Sigmoid colon (tissue), 7 donors: ENCODE results near the gene PIM1. TPM values are rescaled to one million over a fixed set of nuclear protein-coding genes. Genes with fewer than 3 reads are reported as not detected.
"Not testable (repeated sequence)": the region's sequence is repeated elsewhere in the genome, so short reads cannot be mapped to it uniquely, and the experiment has no call there.

Experiments
- DNase-seq: peaks from one replicate; pipeline ENCODE4 v3.0.0-alpha.2; 2019
- H3K27ac ChIP-seq, 4 donors: fragments of 200-600 bp; sonication (generic); one replicate each; pipeline ENCODE4 v1.5.1; 2016 to 2019; ENCODE audit warnings: mild to moderate bottlenecking in 1 of 4
- H3K27me3 ChIP-seq, 3 donors: fragments of 200-600 bp; sonication (generic); one replicate each; pipeline ENCODE4 v1.5.1; 2019; ENCODE audit warnings: mild to moderate bottlenecking in 1 of 3
- H3K36me3 ChIP-seq, 4 donors: fragments of 200-600 bp; sonication (generic); one replicate each; pipeline ENCODE4 v1.5.1; 2016 to 2019
- H3K4me1 ChIP-seq, 4 donors: fragments of 200-600 bp; sonication (generic); one replicate each; pipeline ENCODE4 v1.5.1; 2017 to 2019
- H3K4me3 ChIP-seq, 4 donors: fragments of 200-600 bp; sonication (generic); one replicate each; pipeline ENCODE4 v1.5.1; 2017 to 2019; ENCODE audit warnings: mild to moderate bottlenecking in 2 of 4, moderate library complexity in 1 of 4
- H3K9me3 ChIP-seq, 4 donors: fragments of 200-600 bp in 3 of 4; sonication (generic) in 3 of 4; one replicate each; pipeline versions ENCODE4 v1.5.1 to v1.6.1; 2013 to 2019
- EP300 ChIP-seq, 4 donors: sonication (generic); formaldehyde crosslinking; IDR thresholded peaks; one replicate each; pipeline ENCODE4 v1.6.1; 2017; ENCODE audit warnings: antibody characterized with exemption in 4 of 4
- POLR2A ChIP-seq, 2 donors: fragments of 450-650 bp; IDR thresholded peaks; one replicate each; pipeline ENCODE4 v1.6.1; 2016; ENCODE audit warnings: antibody characterized with exemption in 2 of 2, mild to moderate bottlenecking in 2 of 2, moderate library complexity in 2 of 2
- POLR2AphosphoS5 ChIP-seq, 4 donors: sonication (generic); formaldehyde crosslinking; IDR thresholded peaks; one replicate each; pipeline ENCODE4 v1.6.1; 2017; ENCODE audit warnings: antibody characterized with exemption in 4 of 4
- WGBS, 2 donors: extraction: QIAGEN DNeasy Blood & Tissue Kit; methylation state at CpG; one replicate each; pipeline ENCODE4 v1.1.7; 2013; 5-methylcytosine and 5-hydroxymethylcytosine counted together
- intact Hi-C: fragments of 100-400 bp; cut with DNase I; formaldehyde crosslinking; loops from one replicate; pipeline ENCODE4 v1.15.1; 2023
- polyA plus RNA-seq, 3 donors: library from polyadenylated mRNA; stranded (reverse); fragments of 200-250 nt; gene quantifications; one replicate each; pipeline ENCODE4 v1.2.3, GENCODE V29; 2013
- total RNA-seq, 4 donors: library from RNA; depleted of rRNA; stranded (reverse); fragments of >200 nt; gene quantifications; one replicate each; pipeline ENCODE4 v1.1.0, GENCODE V29; 2016
- TF ChIP-seq, protein P1 (sequence below), 4 experiments: fragments of 450-650 bp in 3 of 4; fragments of 200-600 bp in 1 of 4; IDR thresholded peaks; one replicate each; pipeline ENCODE4 v1.5.1; 2016 to 2019; ENCODE audit warnings: antibody characterized with exemption in 4 of 4, mild to moderate bottlenecking in 3 of 4, moderate library complexity in 2 of 4
- donor health status: healthy with polysubstance abuse.
- donor health status: Bipolar disorder and iron deficiency.
- donor health status: healthy.

Gene PIM1
- total and polyA plus RNA-seq, 7 donors: 17.1 to 103 (median 31.0) TPM

DNA sequence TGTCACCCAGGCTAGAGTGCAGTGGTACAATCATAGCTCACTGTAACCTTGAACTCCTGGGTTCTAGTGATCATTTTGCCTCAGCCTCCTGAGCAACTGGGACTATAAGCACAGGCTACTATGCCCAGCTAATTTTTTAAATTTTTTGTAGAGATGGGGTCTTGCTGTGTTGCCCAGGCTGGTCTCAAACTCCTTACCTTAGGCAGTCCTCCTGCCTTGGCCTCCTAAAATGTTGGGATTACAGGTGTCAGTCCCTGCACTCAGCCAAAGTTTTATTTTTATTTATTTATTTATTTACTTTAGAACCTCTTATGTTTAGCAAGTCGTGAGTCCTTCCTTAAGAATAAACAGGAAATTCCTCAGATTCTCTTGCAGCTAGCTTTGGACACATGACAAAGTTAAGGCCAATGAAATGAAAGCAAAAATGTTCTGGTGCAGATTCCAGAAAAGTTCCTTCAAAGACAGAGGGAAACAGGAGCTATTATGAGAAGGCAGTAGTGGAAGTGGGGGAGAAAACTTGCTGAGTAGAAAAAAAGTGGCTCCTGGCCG lies 19.1 kb downstream of the PIM1 start:
- no peaks in the 10 kb centered on the region for H3K9me3 ChIP-seq
- TF ChIP-seq POLR2A (IDR thresholded peaks at IDR 0.05): no peak
- TF ChIP-seq, protein P1, sequence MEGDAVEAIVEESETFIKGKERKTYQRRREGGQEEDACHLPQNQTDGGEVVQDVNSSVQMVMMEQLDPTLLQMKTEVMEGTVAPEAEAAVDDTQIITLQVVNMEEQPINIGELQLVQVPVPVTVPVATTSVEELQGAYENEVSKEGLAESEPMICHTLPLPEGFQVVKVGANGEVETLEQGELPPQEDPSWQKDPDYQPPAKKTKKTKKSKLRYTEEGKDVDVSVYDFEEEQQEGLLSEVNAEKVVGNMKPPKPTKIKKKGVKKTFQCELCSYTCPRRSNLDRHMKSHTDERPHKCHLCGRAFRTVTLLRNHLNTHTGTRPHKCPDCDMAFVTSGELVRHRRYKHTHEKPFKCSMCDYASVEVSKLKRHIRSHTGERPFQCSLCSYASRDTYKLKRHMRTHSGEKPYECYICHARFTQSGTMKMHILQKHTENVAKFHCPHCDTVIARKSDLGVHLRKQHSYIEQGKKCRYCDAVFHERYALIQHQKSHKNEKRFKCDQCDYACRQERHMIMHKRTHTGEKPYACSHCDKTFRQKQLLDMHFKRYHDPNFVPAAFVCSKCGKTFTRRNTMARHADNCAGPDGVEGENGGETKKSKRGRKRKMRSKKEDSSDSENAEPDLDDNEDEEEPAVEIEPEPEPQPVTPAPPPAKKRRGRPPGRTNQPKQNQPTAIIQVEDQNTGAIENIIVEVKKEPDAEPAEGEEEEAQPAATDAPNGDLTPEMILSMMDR (IDR thresholded peaks at IDR 0.05): no peak
- TF ChIP-seq EP300 (IDR thresholded peaks at IDR 0.05): no peak
- TF ChIP-seq POLR2AphosphoS5 (IDR thresholded peaks at IDR 0.05): no peak
- no peaks in the 10 kb centered on the region for H3K36me3 ChIP-seq
- intact Hi-C loops: no loop called here
- no peak for DNase-seq
- 68 to 73% methylated on average over 2 of the region's 2 CpGs for WGBS, 2 donors
- no peak overlapping the region for H3K4me3 ChIP-seq
- H3K4me1 ChIP-seq: peaks cover 0 to 6% (median 2%) of the 10 kb centered on the region in 4 donors
- no peak overlapping the region for H3K27ac ChIP-seq
- H3K27me3 ChIP-seq: no peaks in the 10 kb centered on the region

GRCh38 chr6:37190159-37190535 lies 20.2 kb downstream of the PIM1 start:
- Histone ChIP-seq H3K9me3 (no peaks in the 10 kb centered on the region), H3K4me3 (no peak overlapping the region), H3K36me3 (no peaks in the 10 kb centered on the region), H3K4me1 (peaks cover 0 to 6% (median 2%) of the 10 kb centered on the region in 4 donors), H3K27ac (no peak overlapping the region), H3K27me3 (no peaks in the 10 kb centered on the region)
- intact Hi-C loops: no loop called here
- TF ChIP-seq POLR2A (IDR thresholded peaks at IDR 0.05) (no peak), EP300 (IDR thresholded peaks at IDR 0.05) (no peak), POLR2AphosphoS5 (IDR thresholded peaks at IDR 0.05) (no peak)
- TF ChIP-seq, protein P1 (IDR thresholded peaks at IDR 0.05): no peak
- WGBS, 2 donors: 65 to 83% methylated on average over 1 of the region's 1 CpG
- DNase-seq: no peak

DNA sequence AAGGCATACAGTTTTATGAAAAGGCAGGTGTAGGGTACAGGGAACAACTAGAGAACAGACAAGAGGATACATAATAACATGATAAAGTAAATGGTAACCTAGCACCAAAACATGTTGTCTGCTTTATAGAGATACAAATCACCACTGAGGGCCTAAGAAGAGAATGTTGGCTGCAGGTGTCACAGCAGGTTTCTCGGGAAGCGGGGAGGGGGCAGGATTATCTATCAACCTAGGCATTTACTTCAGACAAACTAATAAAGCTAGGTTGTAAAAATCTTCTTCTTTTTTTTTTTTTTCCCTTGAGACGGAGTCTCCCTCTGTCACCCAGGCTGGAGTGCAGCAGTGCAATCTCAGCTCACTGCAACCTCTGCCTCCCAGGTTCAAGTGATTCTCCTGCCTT lies 22.7 kb downstream of the PIM1 start:
- Histone ChIP-seq H3K36me3 (no peaks in the 10 kb centered on the region), H3K4me3 (no peak overlapping the region), H3K4me1 (peaks cover 0 to 6% (median 2%) of the 10 kb centered on the region in 4 donors), H3K9me3 (no peaks in the 10 kb centered on the region), H3K27me3 (no peaks in the 10 kb centered on the region), H3K27ac (no peak overlapping the region)
- intact Hi-C loops: no loop called here
- 34 to 65% methylated on average over 3 of the region's 3 CpGs for WGBS, 2 donors
- TF ChIP-seq POLR2A (IDR thresholded peaks at IDR 0.05) (no peak), EP300 (IDR thresholded peaks at IDR 0.05) (no peak), POLR2AphosphoS5 (IDR thresholded peaks at IDR 0.05) (no peak)
- TF ChIP-seq, protein P1 (IDR thresholded peaks at IDR 0.05): no peak
- peak; percentile 14 for DNase-seq

DNA sequence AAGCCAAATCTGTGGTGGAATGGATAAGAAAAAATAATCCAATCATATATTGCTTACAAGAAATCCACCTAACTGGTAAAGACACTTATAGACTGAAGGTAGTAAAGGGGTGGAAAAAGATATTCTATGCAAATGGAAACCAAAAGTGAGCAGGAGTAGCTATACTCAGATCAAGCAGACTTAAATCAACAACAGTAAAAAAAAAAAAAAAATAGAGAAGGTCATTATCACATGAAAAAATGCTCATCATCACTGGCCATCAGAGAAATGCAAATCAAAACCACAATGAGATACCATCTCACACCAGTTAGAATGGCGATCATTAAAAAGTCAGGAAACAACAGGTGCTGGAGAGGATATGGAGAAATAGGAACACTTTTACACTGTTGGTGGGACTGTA lies 24.9 kb downstream of the PIM1 start:
- 100% methylated on average over 1 of the region's 1 CpG; no CpG with 5 or more reads in 1 of the 2 donors for WGBS, 2 donors
- H3K4me1 ChIP-seq, H3K27me3 ChIP-seq, H3K4me3 ChIP-seq, H3K9me3 ChIP-seq, DNase-seq, H3K27ac ChIP-seq, H3K36me3 ChIP-seq, intact Hi-C loops: not testable (repeated sequence)

DNA sequence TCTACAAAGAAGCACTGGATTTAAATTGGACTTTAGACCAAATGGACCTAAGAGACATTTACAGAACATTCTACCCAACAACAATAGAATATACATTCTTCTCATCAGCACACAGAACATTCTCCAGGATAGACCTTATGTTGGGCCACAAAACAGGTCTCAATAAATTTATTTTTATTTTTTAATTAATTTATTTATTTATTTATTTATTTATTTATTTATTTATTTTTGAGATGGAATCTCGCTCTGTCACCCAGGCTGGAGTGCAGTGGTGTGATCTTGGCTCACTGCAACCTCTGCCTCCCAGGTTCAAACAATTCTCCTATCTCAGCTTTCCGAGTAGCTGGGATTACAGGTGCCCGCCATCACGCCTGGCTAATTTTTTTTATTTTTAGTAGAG lies 26.5 kb downstream of the PIM1 start:
- intact Hi-C loops, H3K27ac ChIP-seq, H3K4me3 ChIP-seq, DNase-seq, H3K27me3 ChIP-seq, H3K36me3 ChIP-seq, H3K4me1 ChIP-seq, H3K9me3 ChIP-seq: not testable (repeated sequence)
- 92 to 99% methylated on average over 4 of the region's 4 CpGs for WGBS, 2 donors

- H3K9me3 ChIP-seq: no peaks in the 10 kb centered on the region
- no peaks in the 10 kb centered on the region for H3K27me3 ChIP-seq
- intact Hi-C loops: no loop called here
- 72 to 84% methylated on average over 5 of the region's 5 CpGs for WGBS, 2 donors
- no peak overlapping the region for H3K27ac ChIP-seq
- no peaks in the 10 kb centered on the region for H3K4me1 ChIP-seq
- no peak overlapping the region for H3K4me3 ChIP-seq
- TF ChIP-seq EP300 (IDR thresholded peaks at IDR 0.05): no peak
- TF ChIP-seq POLR2AphosphoS5 (IDR thresholded peaks at IDR 0.05): no peak
- TF ChIP-seq, protein P1 (IDR thresholded peaks at IDR 0.05): no peak
- no peak for TF ChIP-seq POLR2A (IDR thresholded peaks at IDR 0.05)
- peak; percentile 22 for DNase-seq
- no peaks in the 10 kb centered on the region for H3K36me3 ChIP-seq
These were observed 30.1 kb downstream of the PIM1 start for GRCh38 chr6:37200085-37200484.
